PC-3 (cell line): ENCODE measurements around the gene TLN1. TPM values are rescaled to one million over a fixed set of nuclear protein-coding genes. Genes with fewer than 3 reads are reported as not detected.

Experiments
- ATAC-seq: fragments of 200-7000 bp; cut with Tn5 transposase; 2 replicates; pipeline ENCODE4 v1.9.1; 2020; ENCODE audit warnings: mild to moderate bottlenecking, moderate library complexity
- BruUV-seq: library from RNA; stranded (reverse); fragments of 400-500 nt; replicated peaks from 2 replicates; lab custom pipeline; 2021; lab: Mats Ljungman, UMichigan
- CTCF ChIA-PET: fragments of 300-600 bp; sonication (Branson Sonifier 250); formaldehyde crosslinking; loops from one replicate; lab custom pipeline; 2022; ENCODE audit warnings: antibody characterized with exemption; lab: Charles Lee
- POLR2A ChIA-PET: fragments of 300-600 bp; sonication (Branson Sonifier 250); formaldehyde crosslinking; loops from one replicate; lab custom pipeline; 2022; ENCODE audit warnings: antibody characterized with exemption; ENCODE audit not compliant: unreplicated experiment; lab: Charles Lee
- DNase-seq: peaks from one replicate; pipeline ENCODE4 v3.0.0-alpha.2; 2015
- H2AFZ ChIP-seq: fragments of 300-600 bp; sonication (generic); 2 replicates; pipeline ENCODE4 v1.6.0; 2016; ENCODE audit warnings: antibody characterized with exemption, low read length
- H3F3A ChIP-seq: fragments of 300-600 bp; sonication (generic); one replicate; pipeline ENCODE4 v1.6.0; 2017; ENCODE audit warnings: antibody characterized with exemption, low read length, control low read depth, mild to moderate bottlenecking; ENCODE audit not compliant: unreplicated experiment
- H3K27ac ChIP-seq: fragments of 300-600 bp; sonication (generic); 2 replicates; pipeline ENCODE4 v1.5.1; 2016; ENCODE audit warnings: mild to moderate bottlenecking, low read length
- H3K27me3 ChIP-seq: fragments of 300-600 bp; sonication (generic); 2 replicates; pipeline ENCODE4 v1.6.1; 2016; ENCODE audit warnings: low read length, mixed read lengths
- H3K36me3 ChIP-seq: fragments of 300-600 bp; sonication (generic); 2 replicates; pipeline ENCODE4 v1.6.1; 2016; ENCODE audit warnings: low read depth, mixed run types, low read length, mixed read lengths
- H3K4me1 ChIP-seq: fragments of 300-600 bp; sonication (generic); 2 replicates; pipeline ENCODE4 v1.5.1; 2016; ENCODE audit warnings: low read length; ENCODE audit not compliant: insufficient read depth
- H3K4me2 ChIP-seq: fragments of 300-600 bp; sonication (generic); 2 replicates; pipeline ENCODE4 v1.6.0; 2016; ENCODE audit warnings: low read length
- H3K4me3 ChIP-seq: fragments of 300-600 bp; sonication (generic); 2 replicates; pipeline ENCODE4 v1.5.1; 2016; ENCODE audit warnings: mild to moderate bottlenecking, low read length, mixed read lengths
- H3K79me2 ChIP-seq: fragments of 300-600 bp; sonication (generic); 2 replicates; pipeline ENCODE4 v1.6.1; 2017; ENCODE audit warnings: low read length, mixed read lengths
- H3K9ac ChIP-seq: fragments of 300-600 bp; sonication (generic); 2 replicates; pipeline ENCODE4 v1.6.0; 2016; ENCODE audit warnings: mild to moderate bottlenecking, low read length
- H3K9me2 ChIP-seq: fragments of 300-600 bp; sonication (generic); replicated peaks from 2 replicates; pipeline ENCODE4 v1.6.1; 2016; ENCODE audit warnings: mixed run types, low read length, mixed read lengths
- H3K9me3 ChIP-seq: fragments of 300-600 bp; sonication (generic); 2 replicates; pipeline ENCODE4 v1.6.1; 2016; ENCODE audit warnings: low read length, mixed read lengths
- H4K20me1 ChIP-seq: fragments of 300-600 bp; sonication (generic); 2 replicates; pipeline ENCODE4 v1.6.1; 2016; ENCODE audit warnings: low read length, mixed read lengths
- CTCF ChIP-seq: fragments of 300-600 bp; sonication (generic); conservative IDR thresholded peaks from 2 replicates; pipeline ENCODE4 v1.5.1; 2017; ENCODE audit warnings: antibody characterized with exemption, low read depth, mild to moderate bottlenecking, low read length
- EZH2 ChIP-seq: fragments of 300-600 bp; sonication (generic); IDR thresholded peaks from one replicate; pipeline ENCODE4 v1.6.1; 2017; ENCODE audit warnings: antibody characterized with exemption, mild to moderate bottlenecking, low read length; ENCODE audit not compliant: unreplicated experiment
- EZH2phosphoT487 ChIP-seq: fragments of 300-600 bp; sonication (generic); IDR thresholded peaks from 2 replicates; pipeline ENCODE4 v1.6.1; 2018; ENCODE audit warnings: mild to moderate bottlenecking, antibody characterized with exemption, low read length, borderline replicate concordance
- intact Hi-C: fragments of 100-400 bp; cut with micrococcal nuclease; formaldehyde crosslinking; loops from 2 replicates; pipeline ENCODE4 v1.9.0; 2023
- total RNA-seq: library from RNA; depleted of rRNA; stranded (reverse); fragments of >200 nt; gene quantifications from 2 replicates; pipeline ENCODE4 v1.2.3, GENCODE V29; 2014

Gene TLN1
- total RNA-seq, 1 experiment from 2014 or later = 118 TPM

GRCh38 chr9:35771943-35772342 lies 39.9 kb upstream of the TLN1 start:
- Histone ChIP-seq H3K36me3 (no peaks in the 10 kb centered on the region), H3K27me3 (no peaks in the 10 kb centered on the region), H3K27ac (peak overlapping the region; percentile 64), H3K79me2 (no peaks in the 10 kb centered on the region), H3K9me3 (no peaks in the 10 kb centered on the region), H2AFZ (no peak overlapping the region), H3K4me3 (peak overlapping the region; percentile 22; the same call in 1 of the 2 replicates), H4K20me1 (no peaks in the 10 kb centered on the region), H3K4me2 (peak overlapping the region; percentile 58), H3K9ac (no peak overlapping the region), H3K4me1 (peaks cover 37% of the 10 kb centered on the region), H3F3A (peaks cover 5% of the 10 kb centered on the region), H3K9me2 (no peaks in the 10 kb centered on the region)
- POLR2A ChIA-PET = no interaction called here
- CTCF ChIA-PET = interaction anchor here (0.5 to 1.7 kb wide), 2 partner anchors 19 to 23 kb away, joined by 3 to 6 read pairs; partner anchors contain the start of genes GBA2 and RGP1
- DNase-seq (peak; percentile 77), ATAC-seq (peak; percentile 72)
- no peak for TF ChIP-seq EZH2
- TF ChIP-seq EZH2phosphoT487 = no peak
- TF ChIP-seq CTCF = no peak
- no TSS peak for BruUV-seq
- intact Hi-C loops = loop anchor here (1.0 to 10.0 kb wide), 2 partner anchors 15 to 53 kb away; partner anchors contain the start of genes FAM221B and TMEM8B

GRCh38 chr9:35771534-35771933 lies 39.5 kb upstream of the TLN1 start:
- H3K27ac ChIP-seq = peak overlapping the region; percentile 64
- intact Hi-C loops = loop anchor here (1.0 to 10.0 kb wide), 2 partner anchors 14 to 53 kb away; partner anchors contain the start of genes FAM221B and TMEM8B
- H3K4me3 ChIP-seq = peak overlapping the region; percentile 22; the same call in 1 of the 2 replicates
- H3K4me2 ChIP-seq = peak overlapping the region; percentile 58
- no peak overlapping the region for H3K9ac ChIP-seq
- H2AFZ ChIP-seq = 0 out of 2 replicates have a peak overlapping the region, but pooled peaks have one; percentile 29
- ChIA-PET POLR2A (interaction anchor here (0.6 to 0.9 kb wide), 2 partner anchors 101 to 114 kb away, joined by 3 read pairs; partner anchors contain the start of gene RMRP), CTCF (interaction anchor here (0.5 to 1.7 kb wide), 2 partner anchors 19 to 22 kb away, joined by 3 to 6 read pairs; partner anchors contain the start of genes GBA2 and RGP1)
- H3K79me2 ChIP-seq = no peaks in the 10 kb centered on the region
- no peaks in the 10 kb centered on the region for H3K36me3 ChIP-seq
- no peaks in the 10 kb centered on the region for H4K20me1 ChIP-seq
- H3K9me3 ChIP-seq = no peaks in the 10 kb centered on the region
- H3K9me2 ChIP-seq = no peaks in the 10 kb centered on the region
- H3F3A ChIP-seq = peaks cover 5% of the 10 kb centered on the region
- H3K4me1 ChIP-seq = peaks cover 37% of the 10 kb centered on the region
- peak; percentile 69 for DNase-seq
- H3K27me3 ChIP-seq = no peaks in the 10 kb centered on the region
- no TSS peak for BruUV-seq
- TF ChIP-seq EZH2phosphoT487 = no peak
- TF ChIP-seq CTCF = no peak
- no peak for TF ChIP-seq EZH2
- ATAC-seq = peak; percentile 64

- Histone ChIP-seq H3K4me3 (peak overlapping the region; percentile 22; the same call in 1 of the 2 replicates), H3K9me3 (no peaks in the 10 kb centered on the region), H3K27ac (peak overlapping the region; percentile 64), H2AFZ (0 out of 2 replicates have a peak overlapping the region, but pooled peaks have one; percentile 29), H3K27me3 (no peaks in the 10 kb centered on the region), H3K4me1 (peaks cover 37% of the 10 kb centered on the region), H4K20me1 (no peaks in the 10 kb centered on the region), H3K9ac (no peak overlapping the region), H3K4me2 (peak overlapping the region; percentile 58), H3K9me2 (no peaks in the 10 kb centered on the region), H3F3A (peaks cover 5% of the 10 kb centered on the region), H3K36me3 (no peaks in the 10 kb centered on the region), H3K79me2 (no peaks in the 10 kb centered on the region)
- TF ChIP-seq EZH2 = no peak
- TF ChIP-seq EZH2phosphoT487 = no peak
- TF ChIP-seq CTCF = no peak
- POLR2A ChIA-PET = interaction anchor here (0.6 to 0.9 kb wide), 2 partner anchors 101 to 113 kb away, joined by 3 read pairs; partner anchors contain the start of gene RMRP
- intact Hi-C loops = loop anchor here (1.0 to 10.0 kb wide), 2 partner anchors 14 to 54 kb away; partner anchors contain the start of genes FAM221B and TMEM8B
- ATAC-seq (peak; percentile 79), DNase-seq (peak; percentile 35)
- BruUV-seq = TSS peak; percentile 87
- CTCF ChIA-PET = interaction anchor here (0.6 to 1.7 kb wide), 2 partner anchors 10 to 22 kb away, joined by 6 to 7 read pairs; partner anchors contain the start of genes GBA2 and RGP1
Measured at GRCh38 chr9:35771075-35771433, 39.1 kb upstream of the TLN1 start.
